H1 (cell line): Measurements from ENCODE around the gene ZDHHC5. TPM values are rescaled to one million over a fixed set of nuclear protein-coding genes. Genes with fewer than 3 reads are reported as not detected.

ENCODE experiments used
- CTCF ChIA-PET: fragments of 300-600 bp; sonication (Branson Sonifier 250); formaldehyde crosslinking; loops from one replicate; lab custom pipeline; 2021; ENCODE audit not compliant: partially characterized antibody; lab: Charles Lee
- POLR2A ChIA-PET: fragments of 300-600 bp; sonication (Branson Sonifier 250); formaldehyde crosslinking; loops from one replicate; lab custom pipeline; 2021; ENCODE audit warnings: inconsistent platforms; ENCODE audit not compliant: partially characterized antibody; lab: Charles Lee
- DNase-seq, 2 experiments: peaks; one replicate each; pipeline versions ENCODE4 v3.0.0 to v3.0.0-alpha.2; 2010 to 2022; ENCODE audit warnings: low spot score in 2 of 2, low read depth in 1 of 2, mixed read lengths in 1 of 2
- FAIRE-seq: peaks from 2 replicates; lab custom pipeline; 2011; peaks lifted over from hg19 to GRCh38; lab: Jason Lieb, UNC
- H2AFZ ChIP-seq: 2 replicates; pipeline ENCODE4 v1.8.1; 2012; ENCODE audit warnings: low read length, inconsistent platforms
- H2AK5ac ChIP-seq: 2 replicates; pipeline ENCODE4 v1.6.1; 2013; ENCODE audit warnings: low read depth, low read length
- H2BK120ac ChIP-seq: replicated peaks from 2 replicates; pipeline ENCODE3; 2013; ENCODE audit warnings: low read depth, low read length, inconsistent platforms
- H2BK12ac ChIP-seq: 2 replicates; pipeline ENCODE4 v1.6.1; 2013; ENCODE audit warnings: low read depth, low read length
- H2BK15ac ChIP-seq: 2 replicates; pipeline ENCODE4 v1.6.1; 2013; ENCODE audit warnings: low read length
- H2BK20ac ChIP-seq: 2 replicates; pipeline ENCODE4 v1.6.1; 2013; ENCODE audit warnings: low read length
- H2BK5ac ChIP-seq: 2 replicates; pipeline ENCODE4 v1.6.1; 2013; ENCODE audit warnings: low read depth, low read length
- H3K14ac ChIP-seq: 2 replicates; pipeline ENCODE4 v1.6.1; 2013; ENCODE audit warnings: inconsistent platforms; ENCODE audit not compliant: insufficient read length
- H3K18ac ChIP-seq: 2 replicates; pipeline ENCODE4 v1.6.1; 2013; ENCODE audit warnings: low read length; ENCODE audit errors: extremely low read depth
- H3K23ac ChIP-seq: 2 replicates; pipeline ENCODE4 v1.6.1; 2013; ENCODE audit warnings: inconsistent platforms; ENCODE audit not compliant: insufficient read length
- H3K23me2 ChIP-seq: 2 replicates; pipeline ENCODE4 v1.6.1; 2013; ENCODE audit warnings: low read depth, low read length
- H3K27ac ChIP-seq: 2 replicates; pipeline ENCODE4 v1.6.1; 2011; ENCODE audit warnings: low read depth, low read length, inconsistent platforms
- H3K27me3 ChIP-seq, 4 experiments: replicated peaks in 1 of 4; 1 replicate in 1 of 4; 2 replicates in 3 of 4; pipeline versions ENCODE4 v1.6.1 to v1.8.1; 2011 to 2013; ENCODE audit warnings: low read length in 3 of 4, mild to moderate bottlenecking in 3 of 4, inconsistent platforms in 2 of 4, mixed read lengths in 2 of 4, moderate library complexity in 1 of 4; ENCODE audit not compliant: control insufficient read depth in 3 of 4, insufficient read depth in 3 of 4; ENCODE audit errors: extremely low read depth in 1 of 4
- H3K36me3 ChIP-seq, 4 experiments: 2 replicates each; pipeline versions ENCODE4 v1.6.1 to v1.8.1; 2011 to 2013; ENCODE audit warnings: mild to moderate bottlenecking in 4 of 4, low read length in 3 of 4, moderate library complexity in 2 of 4, control low read depth in 1 of 4, inconsistent platforms in 1 of 4; ENCODE audit not compliant: insufficient read depth in 4 of 4, control insufficient read depth in 2 of 4
- H3K4ac ChIP-seq: replicated peaks from 2 replicates; pipeline ENCODE3; 2013; ENCODE audit warnings: low read length, low read depth, mixed read lengths, inconsistent platforms; ENCODE audit not compliant: insufficient read length
- H3K4me1 ChIP-seq, 4 experiments: replicated peaks in 1 of 4; 1 replicate in 1 of 4; 2 replicates in 3 of 4; pipeline versions ENCODE4 v1.6.1 to v1.8.1; 2011 to 2013; ENCODE audit warnings: low read length in 3 of 4, inconsistent platforms in 2 of 4, mixed read lengths in 1 of 4; ENCODE audit not compliant: insufficient read depth in 4 of 4, control insufficient read depth in 3 of 4
- H3K4me2 ChIP-seq, 2 experiments: 2 replicates each; pipeline versions ENCODE4 v1.6.1 to v1.8.1; 2011 to 2013; ENCODE audit warnings: low read depth in 2 of 2, low read length in 2 of 2, control low read depth in 1 of 2, inconsistent platforms in 1 of 2, mild to moderate bottlenecking in 1 of 2; ENCODE audit not compliant: insufficient read depth in 1 of 2
- H3K4me3 ChIP-seq, 4 experiments: fragments of 200-600, 300-600 bp in 1 of 4; sonication (generic), shearing (Covaris generic), sonication (Bioruptor Twin) in 1 of 4; 2 replicates each; pipeline versions ENCODE4 v1.5.1 to v1.8.1; 2011 to 2016; ENCODE audit warnings: low read length in 4 of 4, low read depth in 3 of 4, control low read depth in 2 of 4, inconsistent platforms in 2 of 4, mild to moderate bottlenecking in 2 of 4, mixed read lengths in 1 of 4, moderate library complexity in 1 of 4; ENCODE audit not compliant: insufficient read depth in 2 of 4; ENCODE audit errors: extremely low read depth in 1 of 4
- H3K56ac ChIP-seq: replicated peaks from 2 replicates; pipeline ENCODE3; 2013; ENCODE audit warnings: low read depth, mild to moderate bottlenecking, mixed read lengths, low read length, inconsistent platforms; ENCODE audit not compliant: insufficient read length
- H3K79me1 ChIP-seq: 2 replicates; pipeline ENCODE4 v1.6.1; 2013; ENCODE audit warnings: low read depth, low read length, control low read depth
- H3K79me2 ChIP-seq, 2 experiments: 2 replicates each; pipeline versions ENCODE4 v1.6.1 to v1.8.1; 2012 to 2013; ENCODE audit warnings: low read length in 2 of 2, mild to moderate bottlenecking in 2 of 2, inconsistent platforms in 1 of 2; ENCODE audit not compliant: insufficient read depth in 2 of 2, control insufficient read depth in 1 of 2
- H3K9ac ChIP-seq, 4 experiments: replicated peaks in 1 of 4; 1 replicate in 1 of 4; 2 replicates in 3 of 4; pipeline versions ENCODE4 v1.6.1 to v1.8.1; 2011 to 2013; ENCODE audit warnings: low read depth in 3 of 4, low read length in 3 of 4, control low read depth in 2 of 4, mild to moderate bottlenecking in 2 of 4, moderate library complexity in 2 of 4, inconsistent platforms in 1 of 4; ENCODE audit errors: extremely low read depth in 1 of 4
- H3K9me3 ChIP-seq, 2 experiments: 2 replicates each; pipeline versions ENCODE4 v1.6.1 to v1.8.1; 2012 to 2013; ENCODE audit warnings: mild to moderate bottlenecking in 2 of 2, moderate library complexity in 2 of 2, control low read depth in 1 of 2, inconsistent platforms in 1 of 2, low read depth in 1 of 2, low read length in 1 of 2, mixed read lengths in 1 of 2; ENCODE audit not compliant: insufficient read depth in 2 of 2
- H4K20me1 ChIP-seq, 2 experiments: replicated peaks in 1 of 2; 2 replicates each; pipeline versions ENCODE3 to v1.8.1; 2011 to 2013; ENCODE audit warnings: inconsistent platforms in 2 of 2, low read length in 2 of 2, mild to moderate bottlenecking in 1 of 2; ENCODE audit not compliant: insufficient read depth in 2 of 2, control insufficient read depth in 1 of 2
- H4K5ac ChIP-seq: 2 replicates; pipeline ENCODE4 v1.6.1; 2013; ENCODE audit warnings: low read length, low read depth, mixed read lengths, inconsistent platforms; ENCODE audit not compliant: insufficient read length
- H4K8ac ChIP-seq: 2 replicates; pipeline ENCODE4 v1.8.0; 2013; ENCODE audit warnings: mild to moderate bottlenecking, moderate library complexity, low read length, inconsistent platforms; ENCODE audit not compliant: insufficient read depth; ENCODE audit errors: extremely low read depth
- H4K91ac ChIP-seq: replicated peaks from 2 replicates; pipeline ENCODE3; 2013; ENCODE audit warnings: low read length, mixed read lengths, inconsistent platforms; ENCODE audit not compliant: insufficient read length
- ASH2L ChIP-seq: fragments of 200-600, 300-600 bp; sonication (generic); IDR thresholded peaks from one replicate; pipeline ENCODE4 v1.7.1; 2017; ENCODE audit warnings: low read length
- BACH1 ChIP-seq: IDR thresholded peaks from 2 replicates; pipeline ENCODE4 v1.6.1; 2012; ENCODE audit warnings: low read length, improper control_type of control experiment
- CEBPB ChIP-seq: IDR thresholded peaks from 2 replicates; pipeline ENCODE4 v1.6.1; 2012; ENCODE audit warnings: low read depth, low read length
- CREB1 ChIP-seq: IDR thresholded peaks from 2 replicates; pipeline ENCODE4 v1.6.1; 2012; ENCODE audit warnings: inconsistent platforms
- GTF2F1 ChIP-seq: IDR thresholded peaks from 2 replicates; pipeline ENCODE4 v1.6.1; 2012; ENCODE audit warnings: low read depth, low read length, improper control_type of control experiment, borderline replicate concordance
- PHF8 ChIP-seq: fragments of 200-600 bp; sonication (generic); conservative IDR thresholded peaks from 2 replicates; pipeline ENCODE4 v1.7.1; 2012; ENCODE audit warnings: low read depth, mild to moderate bottlenecking, inconsistent platforms, low read length, moderate library complexity
- POLR2A ChIP-seq, 2 experiments: IDR thresholded peaks; 1 replicate in 1 of 2; 2 replicates in 1 of 2; pipeline ENCODE4 v1.6.1; 2011; ENCODE audit warnings: low read depth in 2 of 2, low read length in 2 of 2, mild to moderate bottlenecking in 2 of 2; ENCODE audit errors: control extremely low read depth in 1 of 2
- SIN3A ChIP-seq, 2 experiments: IDR thresholded peaks in 1 of 2; conservative IDR thresholded peaks in 1 of 2; 2 replicates each; pipeline ENCODE4 v1.6.1; 2011 to 2012; ENCODE audit warnings: low read length in 2 of 2, improper control_type of control experiment in 1 of 2, low read depth in 1 of 2, mild to moderate bottlenecking in 1 of 2
- SRF ChIP-seq: IDR thresholded peaks from 2 replicates; pipeline ENCODE4 v1.6.1; 2011; ENCODE audit warnings: mild to moderate bottlenecking, low read depth, low read length, moderate library complexity
- WGBS, 2 experiments: shearing (Covaris generic) in 1 of 2; methylation state at CpG; one replicate each; pipeline versions ENCODE4 v1.1.6 to v1.1.7; 2013 to 2015; ENCODE audit warnings: low lambda C conversion rate in 2 of 2, mixed read lengths in 2 of 2, inconsistent platforms in 1 of 2, low coverage in 1 of 2, missing lambda C conversion rate in 1 of 2; ENCODE audit not compliant: insufficient replicate concordance in 2 of 2, insufficient coverage in 1 of 2, insufficient read length in 1 of 2; ENCODE audit errors: extremely low coverage in 1 of 2, missing lambda C conversion rate in 1 of 2; 5-methylcytosine and 5-hydroxymethylcytosine counted together
- polyA plus RNA-seq, 7 experiments: library from polyadenylated mRNA; depleted of rRNA in 3 of 7; stranded (reverse) in 5 of 7; unstranded in 2 of 7; fragments of >200 nt in 5 of 7; fragments of 200-250 nt in 2 of 7; gene quantifications; 1 replicate in 5 of 7; 2 replicates in 1 of 7; 4 replicates in 1 of 7; pipeline versions ENCODE4 v1.2.1 to v1.2.3, GENCODE V29; 2011 to 2013; ENCODE audit warnings: missing spikeins in 2 of 7, mixed read lengths in 2 of 7
- total RNA-seq: library from RNA; stranded (reverse); fragmentation: NEBNext Ultra II Directional; extraction: Animal tissue kit (Norgen Biotek cat#: 25700); gene quantifications from 2 replicates; pipeline ENCODE4 v1.2.1, GENCODE V29; 2021

ZDHHC5 gene
- total and polyA plus RNA-seq, 2 of the 8 experiments (the other 6 are each of a cell fraction or from before 2014, with no cell fraction given): 40.0 to 56.3 TPM

- no peak overlapping the region for H3K14ac ChIP-seq
- no peak overlapping the region for H3K9ac ChIP-seq
- no peak overlapping the region for H3K18ac ChIP-seq
- no peak overlapping the region for H2BK15ac ChIP-seq
- no peak overlapping the region for H2AFZ ChIP-seq
- no peaks in the 10 kb centered on the region for H4K20me1 ChIP-seq
- 81% methylated on average over 2 of the region's 2 CpGs; no CpG with 5 or more reads in 1 of the 2 experiments for WGBS, 2 experiments
- TF ChIP-seq SRF (no peak), CREB1 (no peak), PHF8 (no peak), ASH2L (no peak), BACH1 (no peak), CEBPB (no peak), GTF2F1 (no peak), SIN3A (conservative IDR thresholded peaks at IDR 0.05 in 1 of 2, IDR thresholded peaks at IDR 0.05 in 1 of 2; ENCODE audit: low read depth in 1 of 2, low read length in 2 of 2) (no peak), POLR2A (IDR thresholded peaks at IDR 0.05; ENCODE audit: control extremely low read depth in 1 of 2, low read depth in 2 of 2, low read length in 2 of 2) (no peak)
- no peak overlapping the region for H2BK12ac ChIP-seq
- ChIA-PET CTCF (interaction anchor here (0.7 to 12.6 kb wide), 5 partner anchors 10 to 56 kb away, joined by 3 to 129 read pairs (median 4); no protein-coding TSS in a partner anchor), POLR2A (interaction anchor here (51.1 kb wide), 1 partner anchor 19 kb away, joined by 1546 read pairs; the partner anchor contains the start of genes CLP1 and YPEL4)
- H3K36me3 ChIP-seq: peaks cover 0 to 2% (median 1%) of the 10 kb centered on the region in 4 experiments; a peak in 1 of 8 replicates
- no peak overlapping the region for H2BK5ac ChIP-seq
- H3K27me3 ChIP-seq: no peaks in the 10 kb centered on the region
- H2BK20ac ChIP-seq: no peak overlapping the region
- H3K23ac ChIP-seq: no peak overlapping the region
- DNase-seq (no peak), FAIRE-seq (no peak)
- no peak overlapping the region for H3K4me3 ChIP-seq
- no peaks in the 10 kb centered on the region for H3K4me1 ChIP-seq
- no peaks in the 10 kb centered on the region for H3K79me1 ChIP-seq
- H3K4ac ChIP-seq: no peak overlapping the region
- no peak overlapping the region for H4K91ac ChIP-seq
- no peak overlapping the region for H4K5ac ChIP-seq
- no peaks in the 10 kb centered on the region for H3K79me2 ChIP-seq
- no peak overlapping the region for H3K27ac ChIP-seq
- H3K9me3 ChIP-seq: peaks cover 1 to 5% of the 10 kb centered on the region in 2 experiments; a peak in 3 of 4 replicates
- H2BK120ac ChIP-seq: no peak overlapping the region
- H2AK5ac ChIP-seq: no peak overlapping the region
- no peak overlapping the region for H4K8ac ChIP-seq
- no peak overlapping the region for H3K56ac ChIP-seq
- no peak overlapping the region for H3K4me2 ChIP-seq
- no peaks in the 10 kb centered on the region; the same call in 1 of the 2 replicates for H3K23me2 ChIP-seq
These were observed 43.0 kb upstream of the ZDHHC5 start for GRCh38 chr11:57624864-57625263.
